Ishikawa (cell line): ENCODE results near the gene CEP85L.

ENCODE experiments used
- CEBPB ChIP-seq: IDR thresholded peaks from 2 replicates; pipeline ENCODE4 v1.6.1; 2012
- CREB1 ChIP-seq: IDR thresholded peaks from 2 replicates; pipeline ENCODE4 v1.6.1; 2012; ENCODE audit warnings: low read depth
- EGR1 ChIP-seq: IDR thresholded peaks from 2 replicates; pipeline ENCODE4 v1.6.1; 2012
- EP300 ChIP-seq: IDR thresholded peaks from 2 replicates; pipeline ENCODE4 v1.6.1; 2012; ENCODE audit warnings: borderline replicate concordance
- FOXM1 ChIP-seq: IDR thresholded peaks from 2 replicates; pipeline ENCODE4 v1.6.1; 2012; ENCODE audit warnings: low read depth, borderline replicate concordance
- NFIC ChIP-seq: IDR thresholded peaks from 2 replicates; pipeline ENCODE4 v1.6.1; 2012
- RAD21 ChIP-seq: IDR thresholded peaks from 2 replicates; pipeline ENCODE4 v1.6.1; 2012; ENCODE audit warnings: low read depth
- TAF1 ChIP-seq: IDR thresholded peaks from 2 replicates; pipeline ENCODE4 v1.6.1; 2012; ENCODE audit warnings: low read depth, mild to moderate bottlenecking
- TCF12 ChIP-seq: IDR thresholded peaks from 2 replicates; pipeline ENCODE4 v1.6.1; 2012; ENCODE audit warnings: low read depth
- TEAD4 ChIP-seq: IDR thresholded peaks from 2 replicates; pipeline ENCODE4 v1.6.1; 2012
- YY1 ChIP-seq: IDR thresholded peaks from 2 replicates; pipeline ENCODE4 v1.6.1; 2012; ENCODE audit warnings: low read depth
- ZBTB7A ChIP-seq: IDR thresholded peaks from 2 replicates; pipeline ENCODE4 v1.6.1; 2012; ENCODE audit warnings: low read depth
- TF ChIP-seq, protein P1 (sequence below): IDR thresholded peaks from 2 replicates; pipeline ENCODE4 v1.6.1; 2012
- TF ChIP-seq, protein P2 (sequence below): IDR thresholded peaks from 2 replicates; pipeline ENCODE4 v1.6.1; 2012; ENCODE audit warnings: low read depth, mild to moderate bottlenecking
- TF ChIP-seq, protein P3 (sequence below): IDR thresholded peaks from 2 replicates; pipeline ENCODE4 v1.6.1; 2012

The CEP85L gene

DNA sequence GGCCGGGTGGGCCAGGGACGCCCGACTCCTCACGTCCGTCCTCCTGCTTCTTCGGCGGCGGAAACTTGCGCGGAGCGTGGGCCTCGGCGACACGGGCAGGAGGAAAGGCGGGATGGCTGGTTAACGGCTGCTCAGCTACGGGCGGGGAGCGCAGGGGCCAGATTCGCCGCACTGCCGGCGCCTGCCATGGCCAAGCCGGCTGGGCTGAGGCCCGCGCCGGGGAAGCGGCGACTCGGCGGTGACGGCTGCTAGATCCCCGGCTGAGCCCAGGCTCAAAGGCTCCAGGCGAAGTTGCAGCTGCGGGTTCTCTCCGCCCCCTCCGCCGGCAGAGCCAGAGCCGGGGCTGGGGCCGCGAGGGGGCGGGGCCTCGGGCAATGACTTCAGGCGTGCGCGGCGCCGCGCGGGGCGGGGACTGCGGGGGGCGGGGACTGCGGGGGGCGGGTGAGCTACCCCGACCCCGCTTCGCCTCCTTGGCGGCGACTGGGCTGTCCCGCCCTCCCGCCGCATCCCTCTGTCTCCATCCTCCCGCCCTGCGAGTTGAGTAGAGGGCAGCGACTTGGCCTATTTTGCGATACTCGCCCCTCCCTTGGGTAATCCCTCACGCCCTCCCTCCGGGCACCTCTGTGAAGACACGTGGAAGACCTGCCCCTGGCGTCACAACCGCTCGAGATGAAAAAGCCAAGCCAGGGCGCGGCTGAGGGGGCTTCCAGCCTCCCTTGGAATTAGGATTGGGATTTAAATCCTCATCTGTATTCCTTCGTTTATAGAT, at the start of gene CEP85L:
CEP85L (minus strand) TSS at position 310 of the 769 bp plus-strand sequence. CDS start 322 bp downstream, outside the sequence.
- TF ChIP-seq CREB1 (no peak), TAF1 (peak; percentile 56; the same call in 1 of the 2 replicates), ZBTB7A (peak; percentile 59), CEBPB (no peak), TCF12 (no peak; the same call in 1 of the 2 replicates), NFIC (no peak)
- TF ChIP-seq, protein P1, sequence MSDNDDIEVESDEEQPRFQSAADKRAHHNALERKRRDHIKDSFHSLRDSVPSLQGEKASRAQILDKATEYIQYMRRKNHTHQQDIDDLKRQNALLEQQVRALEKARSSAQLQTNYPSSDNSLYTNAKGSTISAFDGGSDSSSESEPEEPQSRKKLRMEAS, result peak; percentile 77

DNA sequence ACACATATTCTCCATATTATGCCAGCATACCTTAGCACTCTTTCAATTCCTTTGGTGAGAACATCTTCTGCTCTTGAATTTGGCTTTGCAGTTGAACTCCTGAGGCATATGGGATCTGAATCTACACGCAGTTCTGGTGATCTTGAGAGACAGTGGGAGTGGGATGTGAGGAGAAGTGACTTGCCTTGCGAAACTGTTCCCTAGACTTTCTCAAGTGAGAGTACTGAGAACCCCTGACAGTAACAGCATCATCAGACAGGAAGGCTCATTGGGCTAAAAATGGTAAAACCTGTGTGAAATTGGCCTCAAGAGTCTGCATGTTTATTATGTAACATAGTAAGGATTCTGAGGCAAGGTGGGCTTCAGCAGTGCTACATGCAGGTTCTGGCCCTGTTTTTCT, 49.1 kb upstream of the CEP85L start:
- TF ChIP-seq TCF12 (no peak), CREB1 (no peak), EGR1 (no peak), NFIC (no peak), RAD21 (no peak), FOXM1 (no peak)
- TF ChIP-seq, protein P1, result no peak
- TF ChIP-seq, protein P2, sequence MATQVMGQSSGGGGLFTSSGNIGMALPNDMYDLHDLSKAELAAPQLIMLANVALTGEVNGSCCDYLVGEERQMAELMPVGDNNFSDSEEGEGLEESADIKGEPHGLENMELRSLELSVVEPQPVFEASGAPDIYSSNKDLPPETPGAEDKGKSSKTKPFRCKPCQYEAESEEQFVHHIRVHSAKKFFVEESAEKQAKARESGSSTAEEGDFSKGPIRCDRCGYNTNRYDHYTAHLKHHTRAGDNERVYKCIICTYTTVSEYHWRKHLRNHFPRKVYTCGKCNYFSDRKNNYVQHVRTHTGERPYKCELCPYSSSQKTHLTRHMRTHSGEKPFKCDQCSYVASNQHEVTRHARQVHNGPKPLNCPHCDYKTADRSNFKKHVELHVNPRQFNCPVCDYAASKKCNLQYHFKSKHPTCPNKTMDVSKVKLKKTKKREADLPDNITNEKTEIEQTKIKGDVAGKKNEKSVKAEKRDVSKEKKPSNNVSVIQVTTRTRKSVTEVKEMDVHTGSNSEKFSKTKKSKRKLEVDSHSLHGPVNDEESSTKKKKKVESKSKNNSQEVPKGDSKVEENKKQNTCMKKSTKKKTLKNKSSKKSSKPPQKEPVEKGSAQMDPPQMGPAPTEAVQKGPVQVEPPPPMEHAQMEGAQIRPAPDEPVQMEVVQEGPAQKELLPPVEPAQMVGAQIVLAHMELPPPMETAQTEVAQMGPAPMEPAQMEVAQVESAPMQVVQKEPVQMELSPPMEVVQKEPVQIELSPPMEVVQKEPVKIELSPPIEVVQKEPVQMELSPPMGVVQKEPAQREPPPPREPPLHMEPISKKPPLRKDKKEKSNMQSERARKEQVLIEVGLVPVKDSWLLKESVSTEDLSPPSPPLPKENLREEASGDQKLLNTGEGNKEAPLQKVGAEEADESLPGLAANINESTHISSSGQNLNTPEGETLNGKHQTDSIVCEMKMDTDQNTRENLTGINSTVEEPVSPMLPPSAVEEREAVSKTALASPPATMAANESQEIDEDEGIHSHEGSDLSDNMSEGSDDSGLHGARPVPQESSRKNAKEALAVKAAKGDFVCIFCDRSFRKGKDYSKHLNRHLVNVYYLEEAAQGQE, result no peak

DNA sequence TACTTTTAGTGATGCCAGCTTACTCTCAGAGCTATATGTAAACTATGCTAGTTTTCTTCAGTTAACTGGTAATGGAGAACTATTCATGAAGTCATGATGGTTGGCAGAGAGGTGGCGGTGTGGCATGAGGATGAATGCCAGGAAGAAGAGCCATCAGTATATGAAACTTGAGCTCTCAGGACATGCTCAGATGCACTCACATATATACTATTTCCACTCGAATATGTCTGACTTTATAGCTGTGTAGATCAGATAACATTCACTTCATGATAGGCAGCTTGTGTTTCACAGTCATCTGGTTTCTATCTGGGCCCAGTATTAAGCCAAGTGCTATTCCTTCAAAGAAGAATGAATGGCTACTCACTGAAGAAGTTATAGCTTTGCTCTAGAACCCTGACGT, 46.2 kb upstream of the CEP85L start:
- TF ChIP-seq TCF12 (no peak), TEAD4 (no peak), NFIC (no peak), FOXM1 (no peak)
- TF ChIP-seq, protein P3, sequence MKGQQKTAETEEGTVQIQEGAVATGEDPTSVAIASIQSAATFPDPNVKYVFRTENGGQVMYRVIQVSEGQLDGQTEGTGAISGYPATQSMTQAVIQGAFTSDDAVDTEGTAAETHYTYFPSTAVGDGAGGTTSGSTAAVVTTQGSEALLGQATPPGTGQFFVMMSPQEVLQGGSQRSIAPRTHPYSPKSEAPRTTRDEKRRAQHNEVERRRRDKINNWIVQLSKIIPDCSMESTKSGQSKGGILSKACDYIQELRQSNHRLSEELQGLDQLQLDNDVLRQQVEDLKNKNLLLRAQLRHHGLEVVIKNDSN, result no peak

DNA sequence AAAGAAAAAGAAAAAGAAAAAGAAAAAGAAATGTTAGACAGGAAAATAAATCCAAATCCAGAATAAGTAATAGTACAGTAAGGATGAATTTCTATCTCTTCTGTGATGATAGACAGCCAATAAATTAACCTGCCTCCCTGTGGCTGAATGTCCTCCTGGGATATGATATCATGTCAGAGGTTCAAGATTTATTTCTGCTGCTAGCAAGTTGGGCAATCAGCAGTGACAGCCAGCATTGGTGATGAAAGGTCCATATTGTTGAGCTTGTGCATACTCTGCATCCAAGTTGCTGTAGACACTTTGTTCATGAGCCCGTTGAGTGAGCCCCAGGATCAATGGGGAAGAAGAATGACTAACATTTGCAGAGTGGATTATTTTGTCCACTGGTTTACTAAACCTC, 44.9 kb upstream of the CEP85L start:
- no peak for TF ChIP-seq NFIC
- TF ChIP-seq, protein P2, result no peak
- no peak for TF ChIP-seq TCF12
- no peak for TF ChIP-seq CREB1
- TF ChIP-seq RAD21, result no peak
- TF ChIP-seq TEAD4, result no peak
- no peak for TF ChIP-seq ZBTB7A
- TF ChIP-seq EGR1, result no peak
- TF ChIP-seq, protein P1, result no peak
- no peak for TF ChIP-seq YY1
- no peak for TF ChIP-seq FOXM1
- no peak for TF ChIP-seq CEBPB
- no peak for TF ChIP-seq EP300
- no peak for TF ChIP-seq TAF1
- TF ChIP-seq, protein P3, result no peak

DNA sequence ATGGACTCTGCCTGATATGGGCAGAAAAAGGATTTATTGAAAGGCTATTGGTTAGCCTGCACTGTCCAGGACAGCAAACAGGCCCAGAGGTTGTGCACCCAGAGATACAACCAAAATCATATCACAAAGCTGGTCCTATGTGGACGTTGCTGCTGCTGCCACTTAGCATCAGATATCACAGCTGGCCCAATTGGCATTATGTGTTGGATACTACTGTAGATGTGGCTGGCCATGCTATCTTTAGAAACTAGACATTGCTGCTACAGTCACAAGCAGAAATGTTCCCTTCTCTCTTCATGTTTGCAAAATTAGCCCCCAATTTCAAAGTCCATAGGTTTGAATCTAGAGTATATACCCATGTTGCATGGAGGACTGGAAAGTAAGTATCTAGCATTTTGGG, 42.2 kb upstream of the CEP85L start:
- no peak for TF ChIP-seq EP300
- TF ChIP-seq, protein P2, result no peak
- TF ChIP-seq, protein P3, result no peak
